ENCODE results near the gene RABL2B. TPM values are rescaled to one million over a fixed set of nuclear protein-coding genes. Genes with fewer than 3 reads are reported as not detected.

The RABL2B gene
- total RNA-seq, 1 donor from 2014 or later = 6.9 TPM

- no peak for DNase-seq (ENCODE audit: low read depth, low spot score)
Measured at GRCh38 chr22:50722716-50723428, 60.6 kb downstream of the RABL2B start.

DNA sequence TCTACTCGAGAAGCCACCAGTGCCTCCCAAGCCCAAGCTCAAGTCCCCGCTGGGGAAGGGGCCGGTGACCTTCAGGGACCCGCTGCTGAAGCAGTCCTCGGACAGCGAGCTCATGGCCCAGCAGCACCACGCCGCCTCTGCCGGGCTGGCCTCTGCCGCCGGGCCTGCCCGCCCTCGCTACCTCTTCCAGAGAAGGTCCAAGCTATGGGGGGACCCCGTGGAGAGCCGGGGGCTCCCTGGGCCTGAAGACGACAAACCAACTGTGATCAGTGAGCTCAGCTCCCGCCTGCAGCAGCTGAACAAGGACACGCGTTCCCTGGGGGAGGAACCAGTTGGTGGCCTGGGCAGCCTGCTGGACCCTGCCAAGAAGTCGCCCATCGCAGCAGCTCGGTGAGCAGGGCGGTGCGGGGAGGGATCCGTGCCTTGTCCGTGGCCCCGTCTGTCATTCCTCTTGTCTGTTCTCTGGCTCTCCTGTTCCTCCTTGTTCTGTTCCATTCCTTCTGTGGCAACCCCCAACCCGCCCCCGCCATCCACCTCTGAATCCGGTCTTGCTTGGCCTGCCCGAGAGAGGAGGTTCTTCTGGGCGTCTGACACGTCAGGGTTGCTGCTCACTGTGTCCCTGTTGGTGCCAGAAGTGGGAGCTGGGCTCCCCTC lies 61.3 kb downstream of the RABL2B start:
- DNase-seq (ENCODE audit: low read depth, low spot score) = no peak

DNA sequence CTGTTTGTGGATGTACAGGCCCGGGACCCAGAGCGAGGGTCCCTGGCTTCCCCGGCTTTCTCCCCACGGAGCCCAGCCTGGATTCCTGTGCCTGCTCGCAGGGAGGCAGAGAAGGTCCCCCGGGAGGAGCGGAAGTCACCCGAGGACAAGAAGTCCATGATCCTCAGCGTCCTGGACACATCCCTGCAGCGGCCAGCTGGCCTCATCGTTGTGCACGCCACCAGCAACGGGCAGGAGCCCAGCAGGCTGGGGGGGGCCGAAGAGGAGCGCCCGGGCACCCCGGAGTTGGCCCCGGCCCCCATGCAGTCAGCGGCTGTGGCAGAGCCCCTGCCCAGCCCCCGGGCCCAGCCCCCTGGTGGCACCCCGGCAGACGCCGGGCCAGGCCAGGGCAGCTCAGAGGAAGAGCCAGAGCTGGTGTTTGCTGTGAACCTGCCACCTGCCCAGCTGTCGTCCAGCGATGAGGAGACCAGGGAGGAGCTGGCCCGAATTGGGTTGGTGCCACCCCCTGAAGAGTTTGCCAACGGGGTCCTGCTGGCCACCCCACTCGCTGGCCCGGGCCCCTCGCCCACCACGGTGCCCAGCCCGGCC lies 62.1 kb downstream of the RABL2B start:
- no peak for DNase-seq (ENCODE audit: low read depth, low spot score)

GRCh38 chr22:50720301-50721256 lies 62.9 kb downstream of the RABL2B start:
- no peak for DNase-seq (ENCODE audit: low read depth, low spot score)

GRCh38 chr22:50719814-50720300 lies 63.6 kb downstream of the RABL2B start:
- no peak for DNase-seq (ENCODE audit: low read depth, low spot score)

- DNase-seq (ENCODE audit: low read depth, low spot score) = no peak
Measured at GRCh38 chr22:50718352-50718709, 65.1 kb downstream of the RABL2B start.

- no peak for DNase-seq (ENCODE audit: low read depth, low spot score)
Measured at GRCh38 chr22:50717709-50718351, 65.6 kb downstream of the RABL2B start.

Other genes starting within 250 kb of the RABL2B start
- not detected in 2 replicates for gene KLHDC7B, start 237.7 kb downstream of the RABL2B start, total RNA-seq
- not detected in 2 replicates for gene SYCE3, start 220.7 kb downstream of the RABL2B start, total RNA-seq
- gene CPT1B, start 205.2 kb downstream of the RABL2B start, total RNA-seq = 0.92 and 2.7 TPM in 2 replicates
- gene CHKB, start 200.8 kb downstream of the RABL2B start, total RNA-seq = 25.3 and 27.5 TPM in 2 replicates
- 0.11 and 0.13 TPM in 2 replicates for gene MAPK8IP2, start 182.8 kb downstream of the RABL2B start, total RNA-seq
- gene ARSA, start 155.5 kb downstream of the RABL2B start, total RNA-seq = 11.2 and 13.1 TPM in 2 replicates
- 12.2 and 15.1 TPM in 2 replicates for gene SHANK3, start 110.8 kb downstream of the RABL2B start, total RNA-seq
- gene ACR, start 45.4 kb downstream of the RABL2B start, total RNA-seq = 0.13 TPM in 1 of 2 replicates, not detected in the other